C4-2B (cell line): ENCODE measurements around the gene APC2.

ENCODE experiments used
- ZFX ChIP-seq: fragments of 450-650 bp; IDR thresholded peaks from 2 replicates; pipeline ENCODE4 v1.6.1; 2017
- TF ChIP-seq, protein P1 (sequence below): fragments of 450-650 bp; conservative IDR thresholded peaks from 2 replicates; pipeline ENCODE4 v1.5.1; 2017; ENCODE audit warnings: mild to moderate bottlenecking

DNA sequence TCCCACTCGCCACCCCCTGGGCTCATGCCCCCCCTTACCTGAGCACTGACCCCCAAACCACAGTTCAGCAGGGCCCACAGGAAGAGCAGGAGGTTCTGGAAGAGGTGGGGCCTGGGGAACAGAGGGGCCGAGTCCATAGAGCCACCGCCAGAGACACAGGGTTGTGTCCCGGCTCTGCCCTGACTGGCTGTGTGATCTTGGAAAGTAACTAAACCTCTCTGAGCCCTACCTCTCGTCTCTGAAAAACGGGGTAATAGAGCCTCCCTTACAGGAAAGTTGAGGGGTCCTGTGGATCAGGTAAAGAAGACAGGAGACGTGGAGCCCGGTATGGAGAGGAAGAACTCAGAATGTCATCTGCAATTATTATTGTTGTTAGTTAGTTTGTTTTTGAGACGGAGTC, 60.9 kb downstream of the APC2 start:
- TF ChIP-seq, protein P1, sequence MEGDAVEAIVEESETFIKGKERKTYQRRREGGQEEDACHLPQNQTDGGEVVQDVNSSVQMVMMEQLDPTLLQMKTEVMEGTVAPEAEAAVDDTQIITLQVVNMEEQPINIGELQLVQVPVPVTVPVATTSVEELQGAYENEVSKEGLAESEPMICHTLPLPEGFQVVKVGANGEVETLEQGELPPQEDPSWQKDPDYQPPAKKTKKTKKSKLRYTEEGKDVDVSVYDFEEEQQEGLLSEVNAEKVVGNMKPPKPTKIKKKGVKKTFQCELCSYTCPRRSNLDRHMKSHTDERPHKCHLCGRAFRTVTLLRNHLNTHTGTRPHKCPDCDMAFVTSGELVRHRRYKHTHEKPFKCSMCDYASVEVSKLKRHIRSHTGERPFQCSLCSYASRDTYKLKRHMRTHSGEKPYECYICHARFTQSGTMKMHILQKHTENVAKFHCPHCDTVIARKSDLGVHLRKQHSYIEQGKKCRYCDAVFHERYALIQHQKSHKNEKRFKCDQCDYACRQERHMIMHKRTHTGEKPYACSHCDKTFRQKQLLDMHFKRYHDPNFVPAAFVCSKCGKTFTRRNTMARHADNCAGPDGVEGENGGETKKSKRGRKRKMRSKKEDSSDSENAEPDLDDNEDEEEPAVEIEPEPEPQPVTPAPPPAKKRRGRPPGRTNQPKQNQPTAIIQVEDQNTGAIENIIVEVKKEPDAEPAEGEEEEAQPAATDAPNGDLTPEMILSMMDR, result no peak
- TF ChIP-seq ZFX, result no peak
